Activated CD4-positive, alpha-beta T cell treated with anti-CD3 and anti-CD28 coated beads, Interleukin-2, Interleukin-6, amounts not matched to agents 100 ng/mL and 50 ng/mL, durations not matched to agents 16 hours and 8 hours (primary cell): ENCODE results near the gene PTTG1IP.

Experiments used
- DNase-seq: peaks from one replicate; pipeline ENCODE4 v3.0.0-alpha.2; 2020

Gene PTTG1IP

DNA sequence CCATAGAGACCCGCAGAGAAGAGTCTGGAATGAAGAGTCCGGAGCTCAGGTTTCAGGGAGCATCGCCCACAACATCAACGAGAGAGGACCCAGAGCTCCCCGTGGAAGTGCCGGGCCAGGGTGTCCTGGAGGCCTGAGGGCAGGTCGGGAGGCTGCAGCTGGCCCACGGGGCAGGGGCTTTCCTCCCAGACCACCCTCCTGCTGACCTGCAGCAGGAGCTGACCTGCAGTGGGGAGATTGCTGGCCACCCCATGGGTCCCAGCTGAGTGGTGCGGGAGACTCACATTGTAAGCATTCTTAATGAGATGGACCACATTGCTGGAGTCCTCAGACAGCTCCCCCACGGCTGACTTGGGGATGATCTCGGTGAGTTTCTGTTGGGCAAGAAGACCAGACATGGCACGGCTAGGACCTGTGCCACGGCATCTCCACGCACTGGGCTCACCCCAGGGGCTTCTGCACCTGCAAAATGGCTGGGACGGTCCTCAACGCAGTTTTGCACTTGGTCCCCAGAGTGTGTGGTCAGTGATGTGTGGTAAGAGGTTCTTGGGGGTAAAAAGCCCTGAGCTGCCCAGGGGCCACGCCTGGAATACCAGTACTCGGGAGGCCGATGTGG lies 21.3 kb upstream of the PTTG1IP start:
- no peak for DNase-seq

DNA sequence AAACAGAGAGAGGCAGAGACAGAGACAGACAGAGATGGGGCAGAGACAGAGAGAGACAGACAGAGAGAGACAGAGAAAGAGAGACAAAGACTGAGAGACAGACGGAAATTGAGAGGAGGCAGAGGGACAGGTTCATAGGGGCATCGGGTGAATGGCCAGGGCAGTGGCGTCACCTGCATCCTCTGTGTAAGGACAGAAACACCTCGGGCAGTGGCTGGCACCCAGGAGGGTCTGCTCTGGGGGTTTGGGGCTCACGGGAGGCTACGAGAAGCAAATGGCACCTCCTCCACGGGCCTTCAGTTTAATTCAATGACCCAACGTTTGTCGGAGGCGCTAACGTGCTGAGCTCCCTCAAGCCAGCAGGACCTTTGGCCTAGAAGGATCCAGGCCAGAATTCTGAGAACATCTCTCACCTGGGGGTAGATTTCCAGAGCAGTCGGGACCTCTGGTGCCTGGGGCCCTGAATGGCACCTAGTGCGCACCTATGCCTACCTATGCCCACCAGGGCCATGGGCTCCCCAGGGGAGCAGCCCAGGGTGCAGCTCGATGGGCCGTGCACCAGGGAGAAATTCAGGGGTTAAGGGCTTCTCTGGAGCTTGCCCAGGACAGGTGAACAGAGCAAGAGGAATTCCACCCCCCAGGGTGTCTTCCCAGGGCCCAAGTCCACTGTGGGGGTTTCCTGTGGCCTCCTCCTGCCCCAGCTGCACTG lies 20.6 kb upstream of the PTTG1IP start:
- DNase-seq: no peak

DNA sequence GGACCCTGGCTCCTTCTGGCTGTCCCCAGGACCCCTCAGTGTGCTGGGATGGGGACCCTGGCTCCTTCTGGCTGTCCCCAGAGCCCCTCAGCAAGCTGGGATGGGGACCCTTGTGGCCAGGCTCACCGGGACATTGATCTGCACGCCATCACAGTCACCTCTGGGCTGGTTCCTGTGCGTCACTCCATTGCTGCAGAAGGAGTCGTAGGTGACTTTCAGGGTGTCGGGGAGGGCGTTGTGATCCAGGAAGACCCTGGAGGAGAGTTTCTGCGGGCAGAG lies 19.7 kb upstream of the PTTG1IP start:
- no peak for DNase-seq

GRCh38 chr21:44892536-44893277 lies 19.2 kb upstream of the PTTG1IP start:
- DNase-seq: peak; percentile 82

DNA sequence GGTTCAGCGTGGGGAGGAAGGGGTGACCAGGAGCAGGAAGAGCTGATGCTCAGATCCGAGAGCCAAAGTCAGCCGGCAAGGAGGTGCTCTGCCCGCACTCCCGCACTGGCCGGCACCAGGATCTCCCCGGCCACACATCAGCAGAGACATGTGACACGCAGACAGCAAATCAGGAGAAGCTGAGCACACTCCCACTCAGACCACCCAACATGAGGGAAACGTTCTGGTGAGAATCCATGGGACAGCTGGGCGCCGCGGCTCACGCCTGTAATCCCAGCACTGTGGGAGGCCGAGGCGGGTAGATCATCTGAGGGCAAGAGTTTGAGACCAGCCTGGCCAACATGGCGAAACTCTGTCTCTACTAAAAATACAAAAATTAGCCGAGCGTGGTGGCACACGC lies 18.6 kb upstream of the PTTG1IP start:
- no peak for DNase-seq

- DNase-seq: no peak
Measured at GRCh38 chr21:44891631-44892031, 18.1 kb upstream of the PTTG1IP start.

GRCh38 chr21:44890961-44891541 lies 17.6 kb upstream of the PTTG1IP start:
- DNase-seq: no peak

DNA sequence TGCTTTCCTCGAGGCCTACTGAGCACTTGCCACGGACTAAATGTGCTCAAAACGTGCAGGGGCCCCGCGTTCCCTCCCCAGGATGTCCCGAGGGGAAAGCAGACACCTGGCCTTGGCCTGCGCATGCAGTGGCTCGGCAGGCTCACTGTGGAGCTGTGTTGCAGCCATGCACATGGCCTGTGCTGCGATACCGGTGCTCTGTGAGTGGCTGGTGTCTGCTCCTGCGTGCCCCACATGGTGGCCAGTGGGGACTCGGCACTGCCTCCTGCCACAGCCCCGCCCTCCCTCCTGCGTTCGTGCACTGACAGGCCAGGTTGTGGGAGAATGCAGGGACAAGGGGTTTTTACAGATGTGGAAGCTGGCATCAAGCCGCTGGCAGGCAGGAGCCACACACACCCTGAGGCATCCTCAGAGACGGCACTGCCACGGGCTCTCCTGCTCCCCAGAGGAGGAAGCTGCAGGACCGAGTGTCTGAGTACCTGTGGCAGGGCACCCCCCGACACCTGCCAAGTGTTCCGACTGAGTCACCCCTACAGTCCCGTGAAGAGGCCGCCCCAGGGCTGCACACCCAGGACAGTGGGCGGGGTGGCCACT lies 16.9 kb upstream of the PTTG1IP start:
- no peak for DNase-seq

DNA sequence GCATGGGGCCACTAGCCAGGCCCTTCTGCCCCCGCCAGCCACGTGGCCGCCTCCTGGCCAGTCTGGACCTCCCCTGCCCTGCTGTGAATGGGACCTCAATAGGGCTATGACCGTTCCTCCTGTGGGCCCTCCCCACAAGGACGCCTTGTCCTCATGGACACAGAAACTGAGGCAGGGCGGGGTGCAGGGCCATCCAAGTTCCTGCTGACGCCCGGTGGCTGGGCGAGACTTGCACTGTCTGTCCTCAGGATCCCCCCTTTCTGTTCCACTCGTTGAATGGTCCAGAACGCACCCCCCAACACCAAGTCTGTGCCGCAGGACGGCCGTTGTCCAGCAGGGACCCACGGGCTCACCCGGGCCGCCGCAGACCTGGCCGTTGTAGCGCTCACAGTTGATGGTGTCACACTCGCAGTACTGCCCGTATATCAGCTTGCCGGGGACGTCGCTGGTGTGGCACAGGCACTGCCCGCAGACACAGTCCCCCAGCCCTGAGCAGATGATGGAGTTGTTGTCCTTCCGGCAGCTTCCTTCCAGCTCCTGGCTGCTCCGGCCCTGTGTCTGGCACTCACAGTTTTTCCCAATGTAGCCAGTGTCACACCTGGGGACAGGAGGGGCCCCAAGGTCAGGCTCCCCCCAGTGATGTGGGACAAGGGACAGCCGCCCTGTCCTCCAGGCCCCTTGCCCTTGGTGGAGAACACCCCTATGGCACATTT lies 16.3 kb upstream of the PTTG1IP start:
- no peak for DNase-seq

GRCh38 chr21:44888581-44889550 lies 15.4 kb upstream of the PTTG1IP start:
- no peak for DNase-seq

DNA sequence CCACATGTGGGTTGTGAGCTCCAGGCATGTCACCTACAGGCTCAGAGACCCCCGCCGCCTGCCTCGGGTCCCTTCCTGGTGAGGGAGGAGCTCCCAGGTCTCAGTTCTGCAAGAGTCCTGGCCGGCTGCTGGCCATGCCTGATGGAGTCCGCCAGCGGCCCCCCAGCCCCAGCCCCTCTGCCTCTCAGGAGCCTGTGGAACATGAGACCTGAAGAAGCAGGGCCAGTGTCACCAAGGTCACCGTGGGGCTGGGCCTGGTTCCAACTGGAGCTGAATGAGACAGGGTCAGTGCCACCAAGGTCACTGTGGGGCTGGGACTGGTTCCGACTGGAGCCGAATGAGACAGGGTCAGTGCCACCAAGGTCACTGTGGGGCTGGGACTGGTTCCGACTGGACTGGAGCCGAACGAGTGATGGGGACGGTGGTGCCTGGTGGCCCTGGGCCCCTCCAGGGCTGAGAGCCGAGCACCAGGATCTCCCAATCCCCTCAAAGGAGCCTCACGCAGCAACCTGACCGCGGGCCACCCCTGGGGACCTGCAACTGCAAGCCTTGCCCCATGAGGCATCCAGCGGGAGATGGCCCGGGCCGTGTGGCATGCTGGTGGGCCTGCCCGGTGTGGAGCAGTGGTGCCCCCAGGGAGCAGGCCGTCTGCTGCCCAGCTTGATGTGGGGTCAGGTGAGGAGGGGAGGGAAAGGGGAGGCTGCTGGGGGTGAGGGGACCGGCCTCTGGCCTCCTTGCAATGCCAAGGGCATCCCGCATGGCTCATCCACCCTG lies 14.5 kb upstream of the PTTG1IP start:
- no peak for DNase-seq

DNA sequence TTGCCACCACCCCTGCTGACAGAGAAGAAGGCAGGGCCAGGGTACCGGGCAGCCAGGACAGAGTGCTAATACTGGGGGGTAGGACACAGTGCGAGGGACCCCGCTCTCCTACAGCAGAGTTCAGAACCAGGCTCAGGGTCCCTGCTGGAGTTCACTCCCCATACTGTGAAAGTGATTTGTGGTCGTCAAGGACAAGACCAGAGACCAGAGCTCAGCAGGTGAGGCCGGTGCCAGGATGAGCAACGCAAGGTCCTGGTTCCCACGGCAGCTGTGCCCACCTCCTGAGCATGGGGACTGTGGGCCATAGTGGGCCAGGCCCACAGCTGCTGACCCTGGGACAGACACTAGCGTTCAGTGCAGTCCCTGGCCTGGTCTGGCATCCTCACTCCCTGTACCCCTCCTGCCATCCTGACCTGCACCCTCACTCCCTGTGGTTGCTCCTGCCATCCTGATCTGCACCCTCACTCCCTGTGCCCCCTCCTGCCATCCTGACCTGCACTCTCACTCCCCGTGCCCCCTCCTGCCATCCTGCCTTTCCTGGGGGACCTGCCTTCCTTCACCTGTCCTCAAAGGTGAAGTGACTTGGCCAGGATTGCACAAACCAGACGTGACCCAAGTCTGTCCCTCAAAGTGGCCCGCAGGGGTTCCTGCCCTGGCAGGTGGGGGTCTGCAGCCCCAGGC lies 13.8 kb upstream of the PTTG1IP start:
- DNase-seq: no peak

DNA sequence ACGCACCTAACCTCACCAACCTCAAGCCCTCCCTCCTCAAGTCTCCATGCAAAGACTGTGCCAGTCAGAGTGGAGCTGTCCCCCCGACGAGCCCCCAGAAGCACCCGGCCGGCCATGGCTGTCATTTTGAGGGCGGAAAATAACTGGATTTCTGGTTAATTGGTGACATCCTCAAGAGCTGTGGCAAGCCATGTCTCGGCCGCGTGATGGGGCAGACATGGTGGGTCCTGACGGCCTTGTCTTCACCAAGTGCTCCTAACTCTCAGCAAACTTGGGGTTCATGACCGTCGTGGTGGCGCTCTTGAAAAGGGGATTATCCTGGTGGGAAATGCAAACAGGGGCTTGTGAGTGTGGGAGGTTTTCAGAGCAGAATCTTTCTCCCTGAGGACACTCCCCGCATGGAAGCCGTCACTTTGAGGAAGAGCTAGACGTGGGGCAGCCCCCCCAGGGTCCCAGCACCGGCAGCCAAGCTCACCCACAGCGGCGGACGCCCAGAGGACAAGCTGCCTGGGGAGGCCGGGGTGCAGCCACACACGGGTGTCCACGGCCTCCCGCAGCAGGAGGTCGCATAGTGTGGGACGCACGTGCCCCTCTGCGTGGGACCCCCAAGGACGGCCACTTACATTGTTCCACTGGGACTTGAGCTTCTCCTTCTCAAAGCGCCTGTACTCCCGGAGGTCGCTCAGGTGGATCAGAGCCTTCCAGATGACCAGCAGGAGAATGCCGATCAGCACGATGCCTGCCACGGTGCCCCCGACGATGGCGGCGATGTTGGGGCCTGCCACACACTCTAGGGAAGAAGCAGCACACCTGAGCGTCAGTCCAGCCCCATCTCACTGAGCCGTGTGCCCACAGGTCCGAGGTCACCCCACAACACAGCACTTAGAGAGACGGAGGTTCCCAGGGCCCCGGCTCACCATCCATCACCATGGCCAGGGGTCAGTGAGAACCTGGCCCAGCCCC lies 12.9 kb upstream of the PTTG1IP start:
- DNase-seq: no peak

GRCh38 chr21:44885615-44886014 lies 12.1 kb upstream of the PTTG1IP start:
- DNase-seq: no peak

DNA sequence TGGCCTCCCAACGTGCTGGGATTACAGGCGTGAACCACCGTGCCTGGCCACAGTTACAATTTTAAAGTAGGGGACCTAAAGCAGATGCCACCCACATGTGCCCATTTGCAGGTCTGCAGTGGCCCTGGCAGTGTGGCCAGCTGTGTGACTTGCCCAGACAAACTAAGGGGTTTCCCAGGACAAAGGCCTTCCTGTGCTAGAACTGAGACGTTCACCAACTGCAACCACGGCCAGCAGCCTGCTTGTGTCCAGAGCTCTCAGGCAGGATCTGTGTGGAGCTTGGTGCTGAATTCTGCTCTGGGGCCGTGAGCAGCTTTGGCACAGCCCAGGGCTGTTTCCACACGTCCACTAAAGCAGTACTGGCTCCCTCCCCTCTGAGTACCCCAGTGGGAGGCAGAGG lies 10.6 kb upstream of the PTTG1IP start:
- DNase-seq: no peak

DNA sequence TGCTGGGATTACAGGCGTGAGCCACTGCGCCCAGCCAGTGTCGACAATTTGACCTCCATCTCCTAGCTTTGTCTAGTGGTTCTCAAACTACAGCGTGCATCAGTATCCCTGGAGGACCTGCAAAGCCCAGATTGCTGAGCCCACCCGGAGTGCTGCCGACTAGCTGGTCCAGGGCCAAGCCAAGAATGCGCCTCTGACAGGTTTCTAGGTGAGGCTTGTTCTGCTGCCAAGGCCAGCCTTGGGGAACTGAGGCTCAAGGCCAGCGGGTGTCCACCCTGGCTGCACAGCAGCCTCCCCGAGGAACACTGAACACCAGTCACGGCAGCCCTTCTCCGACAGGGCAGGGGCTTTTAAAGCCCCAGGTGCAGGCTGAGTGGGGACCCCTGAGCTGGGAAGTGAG lies 9.8 kb upstream of the PTTG1IP start:
- no peak for DNase-seq

DNA sequence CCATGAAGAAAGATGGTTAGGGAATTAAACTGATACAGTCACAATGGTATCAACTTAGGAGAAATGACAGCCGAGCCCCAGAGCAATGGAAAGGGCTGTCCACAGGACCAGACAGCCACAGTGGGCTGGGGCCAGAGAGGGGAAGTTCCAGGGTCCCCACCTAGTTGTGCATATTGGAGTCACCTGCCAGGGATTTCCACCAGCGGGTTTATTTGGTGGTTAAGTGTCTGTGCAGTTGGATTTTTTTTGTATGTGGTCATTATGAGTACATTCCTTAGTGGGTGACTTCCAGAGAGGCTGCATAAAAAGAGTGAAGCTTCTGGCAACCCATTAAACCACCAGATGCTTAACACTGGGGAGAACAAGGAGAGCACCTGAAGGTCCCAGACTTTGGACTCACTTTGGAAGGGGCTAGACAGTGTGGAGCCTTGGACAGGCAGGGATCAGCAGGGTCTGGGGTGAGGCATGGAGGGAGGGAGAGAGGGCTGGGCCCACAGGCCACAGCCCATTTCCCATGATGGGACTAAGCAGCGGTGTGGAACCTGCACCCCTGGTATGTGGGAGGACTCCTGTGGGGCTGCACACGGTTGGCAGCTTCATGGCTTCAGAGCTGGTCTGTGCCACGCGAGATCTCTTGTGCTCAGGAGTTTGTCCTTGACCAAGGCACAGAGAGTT lies 7.8 kb upstream of the PTTG1IP start:
- no peak for DNase-seq

- DNase-seq: no peak
Measured at GRCh38 chr21:44880405-44881197, 7.1 kb upstream of the PTTG1IP start.
